Effector memory CD4-positive, alpha-beta T cell (primary cell): ENCODE measurements around the gene HTR2B.
"Not testable (repeated sequence)": the region's sequence is repeated elsewhere in the genome, so short reads cannot be mapped to it uniquely, and the experiment has no call there.

ENCODE experiments used
- DNase-seq, 3 donors: peaks; one replicate each; pipeline ENCODE4 v3.0.0-alpha.2; 2020
- H3K27ac ChIP-seq: 2 replicates; pipeline ENCODE4 v1.7.0; 2013; ENCODE audit warnings: mild to moderate bottlenecking, low read length, moderate library complexity; ENCODE audit not compliant: insufficient read depth, poor library complexity, severe bottlenecking
- H3K27me3 ChIP-seq: replicated peaks from 2 replicates; pipeline ENCODE4 v1.7.0; 2013; ENCODE audit warnings: mild to moderate bottlenecking, low read length; ENCODE audit not compliant: insufficient read depth, control insufficient read depth, poor library complexity, severe bottlenecking
- H3K36me3 ChIP-seq: 2 replicates; pipeline ENCODE4 v1.7.0; 2013; ENCODE audit warnings: mild to moderate bottlenecking, low read length, moderate library complexity; ENCODE audit not compliant: control insufficient read depth, insufficient read depth
- H3K4me1 ChIP-seq: 2 replicates; pipeline ENCODE4 v1.7.0; 2013; ENCODE audit warnings: low read length, mild to moderate bottlenecking; ENCODE audit not compliant: control insufficient read depth, insufficient read depth, poor library complexity, severe bottlenecking
- H3K4me3 ChIP-seq: 2 replicates; pipeline ENCODE4 v1.7.0; 2013; ENCODE audit warnings: low read length, low read depth, mild to moderate bottlenecking; ENCODE audit not compliant: insufficient read depth, poor library complexity, severe bottlenecking
- H3K9me3 ChIP-seq: 2 replicates; pipeline ENCODE4 v1.7.0; 2013; ENCODE audit warnings: mild to moderate bottlenecking, low read length, moderate library complexity; ENCODE audit not compliant: control insufficient read depth

HTR2B gene

GRCh38 chr2:231100990-231101389 is 23.9 kb downstream of the HTR2B start:
- peaks cover 20% of the 10 kb centered on the region for H3K36me3 ChIP-seq
- H3K27me3 ChIP-seq = no peaks in the 10 kb centered on the region
- no peak for DNase-seq
- H3K4me1 ChIP-seq = no peaks in the 10 kb centered on the region
- no peak overlapping the region for H3K4me3 ChIP-seq
- H3K27ac ChIP-seq = no peak overlapping the region
- no peaks in the 10 kb centered on the region for H3K9me3 ChIP-seq

- not testable (repeated sequence) for H3K4me1 ChIP-seq, DNase-seq, H3K27me3 ChIP-seq, H3K9me3 ChIP-seq, H3K4me3 ChIP-seq, H3K27ac ChIP-seq
- peaks cover 20% of the 10 kb centered on the region for H3K36me3 ChIP-seq
Measured at GRCh38 chr2:231100321-231100720, 24.5 kb downstream of the HTR2B start.

GRCh38 chr2:231099918-231100317 is 24.9 kb downstream of the HTR2B start:
- DNase-seq = no peak
- H3K4me1 ChIP-seq = no peaks in the 10 kb centered on the region

GRCh38 chr2:231094736-231095346 is 30.0 kb downstream of the HTR2B start:
- Histone ChIP-seq H3K27ac (no peak overlapping the region), H3K27me3 (no peaks in the 10 kb centered on the region), H3K4me1 (no peaks in the 10 kb centered on the region), H3K4me3 (no peak overlapping the region), H3K36me3 (peaks cover 16% of the 10 kb centered on the region), H3K9me3 (no peaks in the 10 kb centered on the region)
- no peak for DNase-seq

More at GRCh38 chr2:231099918-231100317, 24.9 kb downstream of the HTR2B start:
- Histone ChIP-seq H3K9me3 (no peaks in the 10 kb centered on the region), H3K27me3 (no peaks in the 10 kb centered on the region), H3K27ac (no peak overlapping the region), H3K4me3 (no peak overlapping the region), H3K36me3 (peaks cover 20% of the 10 kb centered on the region)

GRCh38 chr2:231093933-231094332 is 30.9 kb downstream of the HTR2B start:
- H3K4me1 ChIP-seq = no peaks in the 10 kb centered on the region
- peaks cover 15% of the 10 kb centered on the region for H3K36me3 ChIP-seq
- H3K27ac ChIP-seq = no peak overlapping the region
- no peak for DNase-seq
- no peaks in the 10 kb centered on the region for H3K27me3 ChIP-seq
- no peaks in the 10 kb centered on the region for H3K9me3 ChIP-seq
- no peak overlapping the region for H3K4me3 ChIP-seq

- Histone ChIP-seq H3K4me1 (no peaks in the 10 kb centered on the region), H3K9me3 (no peaks in the 10 kb centered on the region), H3K36me3 (peaks cover 54% of the 10 kb centered on the region), H3K4me3 (no peak overlapping the region), H3K27ac (no peak overlapping the region), H3K27me3 (no peaks in the 10 kb centered on the region)
- DNase-seq = no peak
Measured at GRCh38 chr2:231088754-231089153, 36.1 kb downstream of the HTR2B start.

GRCh38 chr2:231084565-231084964 is 40.3 kb downstream of the HTR2B start:
- Histone ChIP-seq H3K4me1 (no peaks in the 10 kb centered on the region), H3K4me3 (no peak overlapping the region), H3K9me3 (no peaks in the 10 kb centered on the region), H3K36me3 (peaks cover 83% of the 10 kb centered on the region), H3K27ac (no peak overlapping the region), H3K27me3 (no peaks in the 10 kb centered on the region)
- no peak for DNase-seq

- no peak for DNase-seq
- Histone ChIP-seq H3K27me3 (no peaks in the 10 kb centered on the region), H3K36me3 (peaks cover 54% of the 10 kb centered on the region), H3K27ac (no peak overlapping the region), H3K4me1 (no peaks in the 10 kb centered on the region), H3K9me3 (no peaks in the 10 kb centered on the region), H3K4me3 (no peak overlapping the region)
Measured at GRCh38 chr2:231069379-231070054, 55.3 kb downstream of the HTR2B start.

GRCh38 chr2:231068525-231069222 is 56.2 kb downstream of the HTR2B start:
- Histone ChIP-seq H3K9me3 (no peaks in the 10 kb centered on the region), H3K36me3 (peaks cover 59% of the 10 kb centered on the region), H3K4me3 (no peak overlapping the region), H3K27ac (no peak overlapping the region), H3K4me1 (no peaks in the 10 kb centered on the region), H3K27me3 (no peaks in the 10 kb centered on the region)
- no peak for DNase-seq

- H3K27me3 ChIP-seq, H3K9me3 ChIP-seq, H3K27ac ChIP-seq, DNase-seq, H3K4me3 ChIP-seq, H3K4me1 ChIP-seq: not testable (repeated sequence)
- peaks cover 58% of the 10 kb centered on the region for H3K36me3 ChIP-seq
Measured at GRCh38 chr2:231067531-231067930, 57.3 kb downstream of the HTR2B start.
